ENCODE results near the gene CITED4. TPM values are rescaled to one million over a fixed set of nuclear protein-coding genes. Genes with fewer than 3 reads are reported as not detected.

CITED4 gene
- total RNA-seq, 1 experiment from 2014 or later, result 9.5 TPM

DNA sequence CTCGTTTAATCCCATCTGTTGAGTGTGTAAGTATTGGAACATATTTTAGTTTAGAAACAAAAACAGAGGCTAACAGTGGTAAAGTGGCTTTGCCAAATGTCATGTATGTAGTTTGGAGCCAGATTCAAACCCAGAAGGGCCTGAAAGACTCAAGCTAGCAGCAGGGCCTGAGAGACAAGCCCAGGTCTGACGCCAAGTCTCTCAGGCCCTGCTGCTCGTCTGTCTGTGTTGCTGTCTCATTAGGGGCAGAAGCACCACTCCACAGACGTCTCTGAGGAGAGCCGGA is 8.3 kb downstream of the CITED4 start:
- Histone ChIP-seq H3K4me1 (ENCODE audit: insufficient read depth, low read length) (no peaks in the 10 kb centered on the region), H3K79me1 (ENCODE audit: insufficient read depth, low read depth, low read length, poor library complexity, severe bottlenecking) (no peaks in the 10 kb centered on the region), H3K18ac (ENCODE audit: insufficient read length, low read depth, low read length) (no peak overlapping the region), H2AK5ac (ENCODE audit: insufficient read length, low read length) (no peak overlapping the region), H2BK20ac (ENCODE audit: low read depth, low read length, poor library complexity, severe bottlenecking) (no peak overlapping the region), H2BK5ac (ENCODE audit: insufficient read length, low read length) (no peak overlapping the region), H2BK15ac (ENCODE audit: low read depth, low read length) (no peak overlapping the region), H2BK120ac (ENCODE audit: low read depth, low read length, poor library complexity, severe bottlenecking) (no peak overlapping the region), H2AFZ (ENCODE audit: low read length) (no peak overlapping the region), H3K4me2 (ENCODE audit: insufficient read depth, insufficient read length, low read length) (no peak overlapping the region), H3K23ac (ENCODE audit: insufficient read length, low read depth, low read length) (no peak overlapping the region), H3K27me3 (ENCODE audit: insufficient read depth, low read length) (no peaks in the 10 kb centered on the region), H4K8ac (replicated peaks; ENCODE audit: insufficient read length, low read depth, low read length) (no peak overlapping the region), H3K79me2 (ENCODE audit: insufficient read depth, low read length) (no peaks in the 10 kb centered on the region), H3K27ac (ENCODE audit: insufficient read length, low read depth, low read length) (no peak overlapping the region), H3K9me3 (ENCODE audit: control insufficient read depth, low read depth, low read length) (no peaks in the 10 kb centered on the region), H4K20me1 (ENCODE audit: control insufficient read depth, insufficient read depth, insufficient read length) (no peaks in the 10 kb centered on the region), H3K14ac (ENCODE audit: insufficient read depth, low read length) (no peak overlapping the region), H3K4ac (ENCODE audit: low read depth, low read length) (no peak overlapping the region), H3K9ac (ENCODE audit: extremely low read depth, insufficient read length, low read length) (no peak overlapping the region), H2BK12ac (ENCODE audit: insufficient read length, low read depth, low read length) (no peak overlapping the region), H4K91ac (ENCODE audit: insufficient read length, low read depth, low read length) (no peak overlapping the region), H4K5ac (ENCODE audit: insufficient read length, low read depth, low read length) (no peak overlapping the region), H3K56ac (ENCODE audit: insufficient read length, low read depth, low read length) (no peak overlapping the region), H3T11ph (ENCODE audit: low read length) (no peak overlapping the region), H3K23me2 (ENCODE audit: insufficient read length, low read depth, low read length, poor library complexity, severe bottlenecking) (no peaks in the 10 kb centered on the region)
- WGBS (ENCODE audit: extremely low coverage, insufficient read length, low lambda C conversion rate), result no CpG with 5 or more reads among the region's 5 CpGs
- Mint-ChIP-seq H3K4me1 (peaks cover 6 to 17% of the 10 kb centered on the region in 2 experiments; a peak in 3 of 4 replicates), H3K9me3 (no peaks in the 10 kb centered on the region), H3K27me3 (ENCODE audit: low read depth) (peaks cover 11% of the 10 kb centered on the region), H3K4me3 (no peak overlapping the region), H3K36me3 (ENCODE audit: insufficient read depth in 1 of 3, low read depth in 3 of 3) (no peaks in the 10 kb centered on the region; a peak in 1 of 7 replicates), H3K27ac (no peak overlapping the region)
- TF ChIP-seq, protein P1, sequence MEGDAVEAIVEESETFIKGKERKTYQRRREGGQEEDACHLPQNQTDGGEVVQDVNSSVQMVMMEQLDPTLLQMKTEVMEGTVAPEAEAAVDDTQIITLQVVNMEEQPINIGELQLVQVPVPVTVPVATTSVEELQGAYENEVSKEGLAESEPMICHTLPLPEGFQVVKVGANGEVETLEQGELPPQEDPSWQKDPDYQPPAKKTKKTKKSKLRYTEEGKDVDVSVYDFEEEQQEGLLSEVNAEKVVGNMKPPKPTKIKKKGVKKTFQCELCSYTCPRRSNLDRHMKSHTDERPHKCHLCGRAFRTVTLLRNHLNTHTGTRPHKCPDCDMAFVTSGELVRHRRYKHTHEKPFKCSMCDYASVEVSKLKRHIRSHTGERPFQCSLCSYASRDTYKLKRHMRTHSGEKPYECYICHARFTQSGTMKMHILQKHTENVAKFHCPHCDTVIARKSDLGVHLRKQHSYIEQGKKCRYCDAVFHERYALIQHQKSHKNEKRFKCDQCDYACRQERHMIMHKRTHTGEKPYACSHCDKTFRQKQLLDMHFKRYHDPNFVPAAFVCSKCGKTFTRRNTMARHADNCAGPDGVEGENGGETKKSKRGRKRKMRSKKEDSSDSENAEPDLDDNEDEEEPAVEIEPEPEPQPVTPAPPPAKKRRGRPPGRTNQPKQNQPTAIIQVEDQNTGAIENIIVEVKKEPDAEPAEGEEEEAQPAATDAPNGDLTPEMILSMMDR (conservative IDR thresholded peaks at IDR 0.05), result no peak
- DNase-seq, result no peak

Measured in H9 (cell line).